HG02840 (cell line): ENCODE measurements around the gene SERTM2.
A peak's percentile ranks its signal among the peaks of the same experiment; 100 is the strongest.
"Not testable (repeated sequence)": the region's sequence is repeated elsewhere in the genome, so short reads cannot be mapped to it uniquely, and the experiment has no call there.

Experiments used
- ATAC-seq: cut with Tn5 transposase; IDR thresholded peaks from one replicate; pipeline ENCODE4 v1.9.1; 2021; ENCODE audit warnings: mild to moderate bottlenecking, moderate library complexity, moderate number of reproducible peaks; ENCODE audit not compliant: unreplicated experiment, low FRiP score

SERTM2 gene

GRCh38 chrX:111511477-111511876 lies at the start of gene SERTM2:
Gene SERTM2 (plus strand): TSS chrX:111511645. CDS start chrX:111518858, 7,213 bp downstream.
- peak; percentile 65 for ATAC-seq

DNA sequence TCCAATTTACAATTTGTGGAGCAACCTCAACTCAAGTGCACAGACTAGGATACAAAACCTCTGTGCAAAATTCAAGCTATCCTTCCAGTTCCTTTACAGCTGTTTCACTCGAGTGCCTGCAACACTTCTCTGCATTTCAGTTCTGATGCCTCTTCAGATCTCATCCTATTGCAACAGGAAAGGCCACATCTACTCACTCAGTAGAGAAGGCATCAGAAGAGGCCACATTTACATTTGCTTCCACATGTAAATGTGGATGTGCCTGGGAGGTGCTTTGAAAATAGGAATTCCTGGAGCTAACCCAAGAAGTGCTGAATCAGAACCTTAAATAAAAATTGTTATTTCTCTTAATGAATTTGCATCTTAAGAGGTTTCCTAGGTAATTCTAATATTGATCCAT lies 45.8 kb upstream of the SERTM2 start:
- no peak for ATAC-seq

DNA sequence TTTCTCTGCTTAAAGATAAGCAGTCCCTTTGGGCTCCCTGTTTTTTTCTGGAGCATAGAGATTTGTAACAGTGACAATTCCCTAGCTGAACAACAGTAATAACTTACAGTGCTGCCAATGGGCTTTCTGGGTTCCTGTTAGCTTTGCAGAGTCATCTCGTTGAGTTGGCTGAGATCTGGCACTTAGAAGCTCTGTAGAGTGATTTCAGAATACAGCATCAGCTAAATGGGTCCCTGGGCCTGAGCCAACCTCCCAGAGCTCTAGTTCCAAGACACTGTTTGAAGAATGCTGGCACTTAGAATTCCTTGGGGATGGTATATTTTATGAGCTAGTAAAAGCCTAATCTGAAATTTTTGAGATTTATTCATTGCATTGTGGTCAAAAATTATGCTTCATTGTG lies 43.5 kb upstream of the SERTM2 start:
- ATAC-seq = no peak

DNA sequence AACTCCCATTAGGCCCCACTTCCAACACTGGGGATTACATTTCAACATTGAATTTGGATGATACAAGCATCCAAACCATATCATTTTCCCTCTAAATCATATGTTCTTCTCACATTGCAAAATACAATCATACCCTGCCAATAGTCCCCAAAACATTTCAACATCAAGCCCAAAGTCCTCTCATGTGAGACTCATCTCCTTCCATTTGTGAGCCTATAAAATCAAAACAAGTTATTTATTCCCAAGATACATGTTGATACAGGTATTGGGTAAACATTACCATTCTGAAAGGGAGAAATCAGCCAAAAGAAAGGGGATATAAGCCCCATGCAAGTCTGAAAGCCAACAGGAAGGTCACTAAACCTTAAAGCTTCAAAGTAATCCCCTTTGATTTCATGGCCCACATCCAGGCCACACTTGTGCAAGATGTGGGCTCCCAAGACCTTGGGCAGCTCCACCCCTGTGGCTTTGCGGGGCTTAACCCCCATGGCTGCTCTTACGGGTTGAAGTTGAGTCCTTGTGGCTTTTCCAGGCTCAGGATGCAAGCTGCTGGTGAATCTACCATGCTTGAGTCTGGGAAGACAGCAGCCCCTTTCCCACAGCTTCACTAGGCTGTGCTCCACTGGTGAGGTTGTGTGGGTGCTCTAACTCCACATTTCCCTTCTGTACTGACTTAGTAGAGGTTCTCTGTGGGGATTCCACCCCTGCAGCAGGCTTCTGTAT lies 40.6 kb upstream of the SERTM2 start:
- no peak for ATAC-seq

DNA sequence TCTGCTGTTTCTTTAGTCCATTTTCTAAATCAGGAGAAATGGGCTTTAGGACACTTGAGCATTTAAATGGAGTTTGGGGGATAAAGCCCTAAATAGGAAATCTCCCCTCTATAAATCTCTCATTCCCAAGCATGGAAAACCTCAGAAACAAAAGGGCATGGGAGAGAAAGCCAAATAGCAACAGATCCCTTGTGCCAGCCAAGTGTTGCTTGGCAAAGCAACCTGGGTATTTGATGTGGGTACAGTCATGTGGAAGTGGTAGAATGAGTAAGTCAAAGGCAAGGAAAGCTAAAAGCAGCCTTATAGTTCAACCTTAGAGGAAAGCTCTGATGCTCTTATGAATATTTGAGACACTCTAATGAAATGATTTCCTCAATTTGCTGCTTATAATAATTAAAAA lies 29.5 kb upstream of the SERTM2 start:
- ATAC-seq = no peak

DNA sequence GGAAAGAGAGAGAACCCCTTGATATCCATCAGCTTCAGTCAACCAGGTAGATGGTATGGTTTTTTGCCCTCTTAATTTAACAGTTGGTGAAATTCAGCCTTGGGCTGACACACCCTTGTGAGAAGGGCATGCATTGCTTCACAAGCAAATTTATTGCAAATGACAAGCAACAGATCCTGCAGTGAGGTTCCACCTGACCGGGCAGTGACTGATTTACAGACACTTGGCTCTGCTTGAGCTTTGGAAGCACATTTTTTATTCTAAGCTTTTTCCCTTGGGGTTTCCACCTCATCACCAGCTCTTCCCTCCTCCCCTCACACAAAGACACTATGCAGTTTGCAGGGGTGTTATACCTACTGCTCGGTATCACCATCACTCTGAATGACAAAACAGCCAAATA lies 28.3 kb upstream of the SERTM2 start:
- no peak for ATAC-seq

DNA sequence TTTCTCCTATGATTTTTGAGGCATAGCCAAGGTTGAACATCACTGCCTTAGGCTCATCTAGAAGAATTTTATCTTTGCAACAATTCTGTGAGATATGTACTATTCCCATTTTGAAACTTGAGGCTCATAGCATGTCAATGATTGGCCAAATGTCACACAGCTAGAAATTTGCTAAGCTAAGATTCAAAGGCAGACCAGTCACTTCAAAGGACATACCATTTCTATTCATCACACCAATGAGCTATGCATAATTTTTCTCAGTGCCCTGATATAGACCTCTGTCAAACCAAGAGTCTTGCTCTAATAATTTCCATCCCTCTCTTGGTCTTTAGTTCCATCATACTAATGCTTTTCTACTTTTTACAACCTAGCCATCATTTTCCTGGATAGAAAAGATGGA lies 27.6 kb upstream of the SERTM2 start:
- no peak for ATAC-seq

- ATAC-seq = no peak
Measured at GRCh38 chrX:111490688-111491087, 20.8 kb upstream of the SERTM2 start.

- ATAC-seq = no peak
Measured at GRCh38 chrX:111492085-111492484, 19.4 kb upstream of the SERTM2 start.

GRCh38 chrX:111498538-111499103 lies 12.8 kb upstream of the SERTM2 start:
- ATAC-seq = no peak

- ATAC-seq = no peak
Measured at GRCh38 chrX:111503485-111503993, 7.9 kb upstream of the SERTM2 start.

- ATAC-seq = no peak
Measured at GRCh38 chrX:111504941-111505340, 6.5 kb upstream of the SERTM2 start.

- ATAC-seq = no peak
Measured at GRCh38 chrX:111505783-111506182, 5.7 kb upstream of the SERTM2 start.

DNA sequence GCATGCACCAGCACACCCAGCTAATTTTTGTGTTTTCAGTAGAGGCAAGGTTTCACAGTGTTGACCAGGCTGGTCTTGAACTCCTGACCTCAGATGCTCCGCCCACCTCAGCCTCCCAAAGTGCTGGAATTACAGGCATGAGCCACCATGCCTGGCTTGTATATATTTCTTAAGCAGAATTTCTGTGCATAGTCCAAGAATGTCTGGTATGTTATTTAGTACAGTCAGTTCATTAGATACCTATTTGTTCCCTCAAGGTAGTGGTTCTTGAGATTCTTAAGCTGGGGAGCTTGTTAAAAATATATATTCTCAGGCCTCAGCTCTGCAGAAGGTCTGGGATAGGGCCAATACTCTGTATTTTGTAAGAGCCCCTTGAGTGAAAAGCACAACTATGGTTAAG lies 4.6 kb upstream of the SERTM2 start:
- ATAC-seq = no peak

DNA sequence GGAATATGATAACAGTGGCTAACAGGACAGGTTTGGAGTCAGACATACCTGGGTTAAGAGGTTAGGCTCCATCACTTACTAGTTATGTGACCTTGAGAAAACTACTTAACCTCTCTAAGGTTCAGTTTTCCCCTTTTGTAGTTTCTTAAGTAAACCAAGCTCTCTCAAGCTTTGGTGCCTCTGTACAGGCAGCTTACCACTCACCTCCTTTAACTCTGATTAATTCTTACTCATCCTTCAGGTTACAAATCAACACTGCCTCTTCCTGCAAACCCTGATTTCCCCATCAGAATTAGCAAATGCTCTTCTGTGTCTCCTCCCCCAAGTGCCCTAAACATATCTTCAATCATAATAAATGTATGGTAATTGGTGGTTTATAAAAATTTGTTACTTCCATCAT lies 3.5 kb upstream of the SERTM2 start:
- ATAC-seq = no peak

- ATAC-seq = no peak
Measured at GRCh38 chrX:111515298-111515697, 3.9 kb downstream of the SERTM2 start.

GRCh38 chrX:111518667-111519066 lies 7.2 kb downstream of the SERTM2 start:
- no peak for ATAC-seq

- no peak for ATAC-seq
Measured at GRCh38 chrX:111519215-111519614, 7.8 kb downstream of the SERTM2 start.

DNA sequence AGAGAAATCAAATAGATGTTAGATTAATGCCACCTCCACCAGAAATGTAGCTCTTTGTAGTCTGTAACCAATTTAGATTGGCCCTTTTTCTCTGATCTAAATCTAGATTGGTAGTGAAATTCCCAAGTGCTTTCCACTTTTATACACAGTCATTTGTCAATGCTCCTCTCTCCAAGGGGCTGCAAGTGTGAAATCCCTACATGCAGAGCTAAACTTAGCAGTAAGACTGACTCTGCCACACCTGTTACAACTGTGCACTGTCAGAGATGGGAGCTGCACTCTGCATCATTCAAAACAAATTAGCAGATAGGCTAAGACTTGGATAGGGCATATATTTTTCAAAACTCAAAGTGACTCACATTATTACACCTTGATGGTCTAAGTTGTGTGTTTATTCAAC lies 9.1 kb downstream of the SERTM2 start:
- ATAC-seq = no peak

DNA sequence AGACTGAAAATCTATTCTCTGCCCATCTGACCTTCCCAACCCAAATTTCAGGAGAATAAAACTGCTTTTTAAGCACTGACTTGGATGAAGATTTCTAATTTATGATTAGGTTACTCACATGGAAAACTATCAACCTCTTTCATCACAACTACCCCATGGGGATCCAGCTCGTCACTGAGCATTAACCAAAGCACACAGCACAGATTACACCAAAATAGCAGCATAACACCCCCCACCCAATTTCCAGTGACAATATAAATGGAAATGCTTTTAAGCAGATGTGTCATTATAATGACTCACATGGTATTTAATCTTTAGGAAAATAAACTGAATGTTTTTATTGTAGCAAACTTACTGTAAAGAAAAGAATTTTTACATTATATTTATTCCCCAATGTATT lies 9.7 kb downstream of the SERTM2 start:
- ATAC-seq = no peak

GRCh38 chrX:111543212-111543741 lies 31.8 kb downstream of the SERTM2 start:
- no peak for ATAC-seq

DNA sequence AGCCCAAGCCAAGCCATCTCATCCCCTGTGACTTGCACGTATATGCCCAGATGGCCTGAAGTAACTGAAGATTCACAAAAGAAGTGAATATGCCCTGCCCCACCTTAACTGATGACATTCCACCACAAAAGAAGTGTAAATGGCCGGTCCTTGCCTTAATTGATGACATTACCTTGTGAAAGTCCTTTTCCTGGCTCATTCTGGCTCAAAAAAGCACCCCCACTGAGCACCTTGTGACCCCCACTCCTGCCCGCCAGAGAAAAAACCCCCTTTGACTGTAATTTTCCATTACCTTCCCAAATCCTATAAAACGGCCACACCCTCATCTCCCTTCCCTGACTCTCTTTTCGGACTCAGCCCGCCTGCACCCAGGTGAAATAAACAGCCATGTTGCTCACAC lies 37.8 kb downstream of the SERTM2 start:
- ATAC-seq = not testable (repeated sequence)
